Measurements from ENCODE around the gene IPO9.

Gene IPO9

GRCh38 chr1:201828820-201829774 is at the start of gene IPO9:
Gene IPO9, plus strand, starts transcription at chr1:201829157. Its CDS starts 53 bp downstream, at chr1:201829210.
- TF ChIP-seq CTCF (IDR thresholded peaks at IDR 0.05; ENCODE audit: borderline replicate concordance, extremely low read depth, low read length, poor library complexity, severe bottlenecking) (peak; percentile 99), EZH2 (IDR thresholded peaks at IDR 0.05; ENCODE audit: borderline replicate concordance, low read depth, low read length, severe bottlenecking) (no peak)
- Histone ChIP-seq H3K4me2 (ENCODE audit: insufficient read depth, low read length) (peak within 1 kb of the TSS; percentile 86), H3K4me1 (ENCODE audit: insufficient read depth, low read length) (peaks cover 38% of the 10 kb centered on the region), H3K27me3 (ENCODE audit: insufficient read depth, low read length, poor library complexity) (no peaks in the 10 kb centered on the region), H3K4me3 (ENCODE audit: low read depth in 1 of 2, low read length in 2 of 2) (peak within 1 kb of the TSS; percentile 94 to 98), H4K20me1 (ENCODE audit: insufficient read depth, low read length) (peaks cover 35% of the 10 kb centered on the region), H3K27ac (ENCODE audit: low read length) (peak within 1 kb of the TSS; percentile 100), H3K9ac (ENCODE audit: low read depth, low read length) (peak within 1 kb of the TSS; percentile 99), H3K9me3 (ENCODE audit: insufficient read depth, low read length, severe bottlenecking) (no peaks in the 10 kb centered on the region), H3K79me2 (ENCODE audit: insufficient read depth, low read length) (peaks cover 56% of the 10 kb centered on the region), H2AFZ (ENCODE audit: low read depth, low read length) (peak within 1 kb of the TSS; percentile 100), H3K36me3 (ENCODE audit: insufficient read depth, low read length) (peaks cover 10% of the 10 kb centered on the region; the same call in 1 of the 2 replicates)
- peak; percentile 94 for DNase-seq
- peak; percentile 88 for ATAC-seq (ENCODE audit: insufficient read depth, low read depth)

- H3K4me2 ChIP-seq (ENCODE audit: insufficient read depth, low read length): no peak overlapping the region
- TF ChIP-seq CTCF (IDR thresholded peaks at IDR 0.05; ENCODE audit: borderline replicate concordance, extremely low read depth, low read length, poor library complexity, severe bottlenecking): no peak
- no peak for TF ChIP-seq EZH2 (IDR thresholded peaks at IDR 0.05; ENCODE audit: borderline replicate concordance, low read depth, low read length, severe bottlenecking)
- peaks cover 20% of the 10 kb centered on the region for H3K27me3 ChIP-seq (ENCODE audit: insufficient read depth, low read length, poor library complexity)
- no peak overlapping the region for H3K27ac ChIP-seq (ENCODE audit: low read length)
- no peak overlapping the region for H3K4me3 ChIP-seq (ENCODE audit: low read depth in 1 of 2, low read length in 2 of 2)
- H3K4me1 ChIP-seq (ENCODE audit: insufficient read depth, low read length): no peaks in the 10 kb centered on the region
- no peak overlapping the region for H3K9ac ChIP-seq (ENCODE audit: low read depth, low read length)
- H3K79me2 ChIP-seq (ENCODE audit: insufficient read depth, low read length): no peaks in the 10 kb centered on the region
- no peaks in the 10 kb centered on the region; the same call in 1 of the 2 replicates for H4K20me1 ChIP-seq (ENCODE audit: insufficient read depth, low read length)
- H3K36me3 ChIP-seq (ENCODE audit: insufficient read depth, low read length): no peaks in the 10 kb centered on the region
- H2AFZ ChIP-seq (ENCODE audit: low read depth, low read length): no peak overlapping the region
- no peak for ATAC-seq (ENCODE audit: insufficient read depth, low read depth)
- no peaks in the 10 kb centered on the region for H3K9me3 ChIP-seq (ENCODE audit: insufficient read depth, low read length, severe bottlenecking)
- DNase-seq: no peak
Measured at GRCh38 chr1:201779351-201779880, 49.5 kb upstream of the IPO9 start.

- Histone ChIP-seq H3K36me3 (ENCODE audit: insufficient read depth, low read length) (no peaks in the 10 kb centered on the region), H3K4me3 (ENCODE audit: low read depth in 1 of 2, low read length in 2 of 2) (no peak overlapping the region), H3K9me3 (ENCODE audit: insufficient read depth, low read length, severe bottlenecking) (no peaks in the 10 kb centered on the region), H3K79me2 (ENCODE audit: insufficient read depth, low read length) (no peaks in the 10 kb centered on the region), H3K9ac (ENCODE audit: low read depth, low read length) (no peak overlapping the region), H3K27me3 (ENCODE audit: insufficient read depth, low read length, poor library complexity) (peaks cover 20% of the 10 kb centered on the region), H3K4me2 (ENCODE audit: insufficient read depth, low read length) (no peak overlapping the region), H3K4me1 (ENCODE audit: insufficient read depth, low read length) (no peaks in the 10 kb centered on the region), H3K27ac (ENCODE audit: low read length) (no peak overlapping the region), H2AFZ (ENCODE audit: low read depth, low read length) (no peak overlapping the region), H4K20me1 (ENCODE audit: insufficient read depth, low read length) (no peaks in the 10 kb centered on the region; the same call in 1 of the 2 replicates)
- TF ChIP-seq EZH2 (IDR thresholded peaks at IDR 0.05; ENCODE audit: borderline replicate concordance, low read depth, low read length, severe bottlenecking) (no peak), CTCF (IDR thresholded peaks at IDR 0.05; ENCODE audit: borderline replicate concordance, extremely low read depth, low read length, poor library complexity, severe bottlenecking) (no peak)
- no peak for ATAC-seq (ENCODE audit: insufficient read depth, low read depth)
- no peak for DNase-seq
Measured at GRCh38 chr1:201780952-201781351, 48.0 kb upstream of the IPO9 start.

Measured in DND-41 (cell line).